Spleen (tissue), 7 donors: ENCODE measurements around the gene KRT8.

Experiments
- CTCF ChIP-seq, 11 experiments: fragments of 200-600 bp in 7 of 11; fragments of 450-650 bp in 4 of 11; sonication (generic) in 4 of 11; IDR thresholded peaks in 8 of 11; conservative IDR thresholded peaks in 3 of 11; 1 replicate in 7 of 11; 2 replicates in 4 of 11; pipeline versions ENCODE4 v1.4.0 to v1.8.0; 2016 to 2021; ENCODE audit warnings: antibody characterized with exemption in 11 of 11, inconsistent platforms in 4 of 11, mild to moderate bottlenecking in 1 of 11
- POLR2A ChIP-seq, 3 donors: fragments of 450-650 bp; IDR thresholded peaks; one replicate each; pipeline ENCODE4 v1.5.1; 2017; ENCODE audit warnings: antibody characterized with exemption in 3 of 3, mild to moderate bottlenecking in 1 of 3
- donor health status: DM: no; HTN: no; CAD: no; lungs with moderate emphysema.
- donor health status: DM: no; HTN: no; CAD: no.
- donor health status: DM: no; HTN: no; CAD: no.

GRCh38 chr12:52903855-52904508 is 894 bp downstream of the KRT8 start:
- TF ChIP-seq CTCF (IDR thresholded peaks at IDR 0.05 in 8 of 11, conservative IDR thresholded peaks at IDR 0.05 in 3 of 11) (no peak), POLR2A (IDR thresholded peaks at IDR 0.05) (no peak)
